ENCODE data around the gene SCARB1. TPM values are rescaled to one million over a fixed set of nuclear protein-coding genes. Genes with fewer than 3 reads are reported as not detected.
A peak's percentile ranks its signal among the peaks of the same experiment; 100 is the strongest.
"Not testable (repeated sequence)": the region's sequence is repeated elsewhere in the genome, so short reads cannot be mapped to it uniquely, and the experiment has no call there.

SCARB1 gene
- total and polyA plus RNA-seq, 2 of the 13 experiments (the other 11 are each of a cell fraction or from before 2014, with no cell fraction given) = 63.4 to 160 TPM

DNA sequence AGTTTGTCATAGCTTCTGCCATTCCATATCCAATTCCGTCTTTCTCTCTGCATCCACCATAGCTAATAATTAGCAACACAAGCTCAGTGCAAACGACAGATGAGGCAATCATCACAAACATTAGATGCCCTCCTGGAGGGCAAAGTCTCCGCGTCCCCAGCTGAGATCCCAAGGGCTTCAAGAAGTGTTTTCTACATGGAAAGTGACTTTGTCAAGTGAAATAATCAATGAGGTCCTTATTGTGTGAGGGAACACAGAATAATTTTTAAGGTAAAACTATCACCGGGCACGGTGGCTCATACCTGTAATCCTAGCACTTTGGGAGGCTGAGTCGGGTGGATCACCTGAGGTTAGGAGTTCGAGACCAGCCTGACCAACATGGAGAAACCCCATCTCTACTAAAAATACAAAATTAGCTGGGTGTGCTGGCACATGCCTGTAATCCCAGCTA lies 36.7 kb upstream of the SCARB1 start (continued):
- TF ChIP-seq HMGXB4 (CRISPR knock-in tag; IDR thresholded peaks at IDR 0.05; ENCODE audit: borderline replicate concordance in 1 of 2, low read depth in 1 of 2) (peak; percentile 27 to 58; a peak in 1 of 4 replicates), BRCA1 (CRISPR knock-in tag; IDR thresholded peaks at IDR 0.05) (peak; percentile 60; the same call in 1 of the 2 replicates), HOXA5 (CRISPR knock-in tag; IDR thresholded peaks at IDR 0.05) (peak; percentile 62; the same call in 1 of the 2 replicates), CBX5 (CRISPR knock-in tag; IDR thresholded peaks at IDR 0.05; ENCODE audit: borderline replicate concordance) (peak; percentile 42; the same call in 1 of the 2 replicates), HIC2 (CRISPR knock-in tag; IDR thresholded peaks at IDR 0.05; ENCODE audit: low read depth) (peak; percentile 68; the same call in 1 of the 2 replicates), FOXP1 (CRISPR knock-in tag; IDR thresholded peaks at IDR 0.05) (peak; percentile 85), ESRRA (CRISPR knock-in tag; IDR thresholded peaks at IDR 0.05; ENCODE audit: low read depth) (peak; percentile 83), NR2F2 (IDR thresholded peaks at IDR 0.05; ENCODE audit: borderline replicate concordance, low read depth) (peak; percentile 76; the same call in 1 of the 2 replicates), THAP11 (CRISPR knock-in tag; IDR thresholded peaks at IDR 0.05) (peak; percentile 61), ZNF503 (CRISPR knock-in tag; IDR thresholded peaks at IDR 0.05) (peak; percentile 76; the same call in 1 of the 2 replicates), TCF7 (IDR thresholded peaks at IDR 0.05; ENCODE audit: low read depth) (0 out of 2 replicates have a peak, but pooled peaks have one; percentile 11), MIXL1 (CRISPR knock-in tag; IDR thresholded peaks at IDR 0.05) (peak; percentile 94), FOSL2 (CRISPR knock-in tag; IDR thresholded peaks at IDR 0.05) (peak; percentile 80)
- TF ChIP-seq, protein P1, sequence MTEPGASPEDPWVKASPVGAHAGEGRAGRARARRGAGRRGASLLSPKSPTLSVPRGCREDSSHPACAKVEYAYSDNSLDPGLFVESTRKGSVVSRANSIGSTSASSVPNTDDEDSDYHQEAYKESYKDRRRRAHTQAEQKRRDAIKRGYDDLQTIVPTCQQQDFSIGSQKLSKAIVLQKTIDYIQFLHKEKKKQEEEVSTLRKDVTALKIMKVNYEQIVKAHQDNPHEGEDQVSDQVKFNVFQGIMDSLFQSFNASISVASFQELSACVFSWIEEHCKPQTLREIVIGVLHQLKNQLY (CRISPR knock-in tag; IDR thresholded peaks at IDR 0.05) = peak; percentile 56; the same call in 1 of the 2 replicates
- not testable (repeated sequence) for TF ChIP-seq FOXP1 (IDR thresholded peaks at IDR 0.05)
- TF ChIP-seq, protein P2, sequence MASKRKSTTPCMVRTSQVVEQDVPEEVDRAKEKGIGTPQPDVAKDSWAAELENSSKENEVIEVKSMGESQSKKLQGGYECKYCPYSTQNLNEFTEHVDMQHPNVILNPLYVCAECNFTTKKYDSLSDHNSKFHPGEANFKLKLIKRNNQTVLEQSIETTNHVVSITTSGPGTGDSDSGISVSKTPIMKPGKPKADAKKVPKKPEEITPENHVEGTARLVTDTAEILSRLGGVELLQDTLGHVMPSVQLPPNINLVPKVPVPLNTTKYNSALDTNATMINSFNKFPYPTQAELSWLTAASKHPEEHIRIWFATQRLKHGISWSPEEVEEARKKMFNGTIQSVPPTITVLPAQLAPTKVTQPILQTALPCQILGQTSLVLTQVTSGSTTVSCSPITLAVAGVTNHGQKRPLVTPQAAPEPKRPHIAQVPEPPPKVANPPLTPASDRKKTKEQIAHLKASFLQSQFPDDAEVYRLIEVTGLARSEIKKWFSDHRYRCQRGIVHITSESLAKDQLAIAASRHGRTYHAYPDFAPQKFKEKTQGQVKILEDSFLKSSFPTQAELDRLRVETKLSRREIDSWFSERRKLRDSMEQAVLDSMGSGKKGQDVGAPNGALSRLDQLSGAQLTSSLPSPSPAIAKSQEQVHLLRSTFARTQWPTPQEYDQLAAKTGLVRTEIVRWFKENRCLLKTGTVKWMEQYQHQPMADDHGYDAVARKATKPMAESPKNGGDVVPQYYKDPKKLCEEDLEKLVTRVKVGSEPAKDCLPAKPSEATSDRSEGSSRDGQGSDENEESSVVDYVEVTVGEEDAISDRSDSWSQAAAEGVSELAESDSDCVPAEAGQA (IDR thresholded peaks at IDR 0.05; ENCODE audit: low read depth) = not testable (repeated sequence)
- TF ChIP-seq, protein P2 (CRISPR knock-in tag; IDR thresholded peaks at IDR 0.05; ENCODE audit: borderline replicate concordance) = peak; percentile 23; the same call in 1 of the 2 replicates
- TF ChIP-seq, protein P3, sequence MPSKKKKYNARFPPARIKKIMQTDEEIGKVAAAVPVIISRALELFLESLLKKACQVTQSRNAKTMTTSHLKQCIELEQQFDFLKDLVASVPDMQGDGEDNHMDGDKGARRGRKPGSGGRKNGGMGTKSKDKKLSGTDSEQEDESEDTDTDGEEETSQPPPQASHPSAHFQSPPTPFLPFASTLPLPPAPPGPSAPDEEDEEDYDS (CRISPR knock-in tag; IDR thresholded peaks at IDR 0.05) = peak; percentile 40
